ENCODE measurements around the gene ARHGAP18. TPM values are rescaled to one million over a fixed set of nuclear protein-coding genes. Genes with fewer than 3 reads are reported as not detected.

ARHGAP18 gene
- total RNA-seq, 3 donors from 2014 or later, result 2.1 to 2.5 (median 2.3) TPM

DNA sequence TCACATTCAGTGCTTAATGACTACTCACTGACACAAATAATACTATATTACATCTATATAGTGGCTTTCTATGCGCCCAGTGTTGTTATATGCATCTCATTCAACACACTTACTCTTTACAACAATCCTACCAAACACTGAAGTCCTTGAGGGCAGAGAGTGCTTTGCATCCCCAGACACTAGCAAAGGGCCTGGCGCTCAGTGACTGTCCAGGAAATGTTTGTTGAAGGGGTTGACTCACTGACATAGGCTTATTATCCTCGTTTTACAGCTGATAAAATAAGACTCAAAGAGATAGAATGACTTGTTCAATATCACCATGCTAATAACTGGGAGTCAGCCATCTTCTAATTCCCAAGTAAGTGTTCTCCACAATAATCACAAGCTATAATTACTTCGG lies 163.3 kb downstream of the ARHGAP18 start:
- Mint-ChIP-seq H3K27me3 (ENCODE audit: low read depth) (no peaks in the 10 kb centered on the region), H3K4me3 (no peak overlapping the region), H3K36me3 (ENCODE audit: insufficient read depth) (peaks cover 2% of the 10 kb centered on the region), H3K4me1 (ENCODE audit: low read depth) (peaks cover 3% of the 10 kb centered on the region), H3K9me3 (no peaks in the 10 kb centered on the region)
- DNase-seq, result no peak
- ATAC-seq, result no peak

DNA sequence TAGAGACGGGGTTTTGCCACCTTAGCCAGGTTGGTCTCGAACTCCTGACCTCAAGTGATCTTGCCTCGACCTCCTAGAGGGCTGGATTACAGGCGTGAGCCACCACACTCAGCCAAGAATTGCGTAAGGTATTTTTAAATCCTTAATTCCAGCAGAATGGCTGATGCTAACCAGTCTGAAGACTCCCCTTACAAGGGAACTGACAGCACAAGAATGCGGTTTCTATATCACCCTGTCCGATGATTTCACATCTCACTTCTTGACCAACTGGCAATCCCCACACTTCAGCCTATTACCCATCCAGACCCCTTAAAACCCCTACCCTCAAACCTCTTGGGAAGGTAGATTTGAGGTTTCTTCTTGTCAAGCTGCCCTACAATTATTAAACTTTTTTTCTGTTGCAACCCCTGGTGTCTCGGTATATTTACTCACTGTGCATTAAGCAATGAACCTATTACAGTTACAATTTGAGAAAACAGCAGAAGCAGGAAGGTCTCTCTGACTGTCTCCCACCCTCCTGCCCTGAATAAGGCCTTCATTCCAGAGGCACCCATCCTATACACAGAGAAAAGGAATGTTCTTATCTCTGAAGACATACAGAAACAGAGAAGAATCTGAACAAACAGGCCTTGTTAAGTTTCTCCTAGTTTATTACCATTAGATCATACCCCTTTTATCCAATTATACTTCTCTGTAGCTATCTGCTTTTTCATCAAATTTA lies 164.9 kb downstream of the ARHGAP18 start:
- peaks cover 3% of the 10 kb centered on the region for H3K4me1 Mint-ChIP-seq (ENCODE audit: low read depth)
- no peaks in the 10 kb centered on the region for H3K9me3 Mint-ChIP-seq
- ATAC-seq, result no peak
- peaks cover 2% of the 10 kb centered on the region for H3K36me3 Mint-ChIP-seq (ENCODE audit: insufficient read depth)
- no peak for DNase-seq
- H3K27me3 Mint-ChIP-seq (ENCODE audit: low read depth), result no peaks in the 10 kb centered on the region
- H3K4me3 Mint-ChIP-seq, result no peak overlapping the region

DNA sequence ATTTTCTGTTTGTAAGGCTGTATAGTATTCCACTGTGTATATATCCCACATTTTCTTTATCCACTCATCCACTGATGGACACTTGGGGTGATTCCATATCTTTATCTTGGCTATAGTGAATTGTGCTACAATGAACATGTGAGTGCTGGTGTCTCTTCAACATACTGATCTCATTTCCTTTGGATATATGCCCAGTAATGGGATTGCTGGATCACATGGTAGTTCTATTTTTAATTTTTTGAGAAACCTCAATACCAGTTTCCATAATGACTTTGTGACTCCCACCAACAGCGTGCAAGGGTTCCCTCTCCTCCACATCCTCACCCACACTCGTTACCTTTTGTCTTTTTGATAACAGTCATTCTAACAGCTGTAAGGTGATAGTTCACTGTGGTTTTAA lies 166.0 kb downstream of the ARHGAP18 start:
- Mint-ChIP-seq H3K9me3 (no peaks in the 10 kb centered on the region), H3K4me1 (ENCODE audit: low read depth) (peaks cover 3% of the 10 kb centered on the region), H3K27me3 (ENCODE audit: low read depth) (no peaks in the 10 kb centered on the region), H3K36me3 (ENCODE audit: insufficient read depth) (peaks cover 2% of the 10 kb centered on the region), H3K4me3 (no peak overlapping the region)
- DNase-seq (no peak), ATAC-seq (no peak)

DNA sequence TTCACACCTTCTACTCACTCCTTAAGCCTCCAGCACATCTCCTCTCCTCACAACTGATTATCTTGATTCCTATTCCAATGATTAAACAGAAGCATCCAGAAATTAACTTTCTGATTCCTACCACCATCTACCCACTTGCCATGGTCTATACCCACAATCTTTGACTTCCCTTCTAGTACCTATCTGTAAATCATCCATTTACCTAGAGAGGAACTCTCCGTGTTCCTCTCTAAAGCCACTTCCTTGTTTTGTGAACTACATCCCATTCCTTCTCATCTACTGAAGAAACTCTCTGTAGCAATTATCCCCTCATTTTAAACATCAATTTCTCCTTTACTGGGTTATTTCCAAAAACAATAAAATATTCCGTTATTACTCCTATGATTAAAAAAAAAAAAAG lies 167.3 kb downstream of the ARHGAP18 start:
- Mint-ChIP-seq H3K9me3 (no peaks in the 10 kb centered on the region), H3K36me3 (ENCODE audit: insufficient read depth) (peaks cover 2% of the 10 kb centered on the region), H3K4me1 (ENCODE audit: low read depth) (peaks cover 3% of the 10 kb centered on the region), H3K27me3 (ENCODE audit: low read depth) (no peaks in the 10 kb centered on the region), H3K4me3 (no peak overlapping the region)
- ATAC-seq (no peak), DNase-seq (no peak)

- no peaks in the 10 kb centered on the region for H3K27me3 Mint-ChIP-seq (ENCODE audit: low read depth)
- H3K4me3 Mint-ChIP-seq, result no peak overlapping the region
- ATAC-seq, result no peak
- no peak for DNase-seq
- no peaks in the 10 kb centered on the region for H3K36me3 Mint-ChIP-seq (ENCODE audit: insufficient read depth)
- peaks cover under 1% of the 10 kb centered on the region for H3K4me1 Mint-ChIP-seq (ENCODE audit: low read depth)
- H3K9me3 Mint-ChIP-seq, result peaks cover 2% of the 10 kb centered on the region
Observed at GRCh38 chr6:129539032-129539431, 170.9 kb downstream of the ARHGAP18 start.

GRCh38 chr6:129536271-129536670 lies 173.7 kb downstream of the ARHGAP18 start:
- Mint-ChIP-seq H3K4me3 (no peak overlapping the region), H3K27me3 (ENCODE audit: low read depth) (no peaks in the 10 kb centered on the region), H3K4me1 (ENCODE audit: low read depth) (no peaks in the 10 kb centered on the region), H3K36me3 (ENCODE audit: insufficient read depth) (no peaks in the 10 kb centered on the region), H3K9me3 (peaks cover 7% of the 10 kb centered on the region)
- DNase-seq (no peak), ATAC-seq (no peak)

DNA sequence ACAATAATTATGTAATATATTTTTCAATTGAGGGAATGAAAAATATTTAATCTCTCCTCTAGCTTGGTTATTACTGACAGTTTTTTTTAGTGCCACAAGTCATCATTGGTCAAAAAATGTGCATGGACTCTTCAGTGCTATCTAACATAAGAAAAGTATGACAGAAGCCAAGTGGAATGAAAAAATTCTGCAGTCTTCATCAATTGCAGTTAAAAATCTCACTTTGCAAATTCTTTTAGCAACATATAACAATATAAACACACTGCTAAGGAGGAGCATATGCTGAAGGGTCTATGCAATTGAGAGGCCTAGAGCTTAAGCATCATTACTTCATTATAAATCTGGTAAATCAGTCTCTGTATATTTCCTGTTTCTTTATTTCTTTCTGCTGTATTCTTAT lies 175.1 kb downstream of the ARHGAP18 start:
- ATAC-seq (no peak), DNase-seq (no peak)
- H3K27me3 Mint-ChIP-seq (ENCODE audit: low read depth), result no peaks in the 10 kb centered on the region
- peaks cover 7% of the 10 kb centered on the region for H3K9me3 Mint-ChIP-seq
- no peak overlapping the region for H3K4me3 Mint-ChIP-seq
- H3K36me3 Mint-ChIP-seq (ENCODE audit: insufficient read depth), result no peaks in the 10 kb centered on the region
- H3K4me1 Mint-ChIP-seq (ENCODE audit: low read depth), result no peaks in the 10 kb centered on the region

Other genes with a start within 250 kb of the ARHGAP18 start
- gene TMEM244, start 151.1 kb upstream of the ARHGAP18 start, total RNA-seq, result not detected